ENCODE measurements around the gene PARD3.

Gene PARD3

GRCh38 chr10:34792881-34793280 lies 22.2 kb downstream of the PARD3 start:
- no peak for DNase-seq (ENCODE audit: low read depth)
- no peak for TF ChIP-seq CTCF (IDR thresholded peaks at IDR 0.05; ENCODE audit: insufficient read depth, low read depth, low read length, missing control alignments)
- H3K4me3 ChIP-seq (ENCODE audit: low read depth, low read length), result no peak overlapping the region

- TF ChIP-seq CTCF (IDR thresholded peaks at IDR 0.05; ENCODE audit: insufficient read depth, low read depth, low read length, missing control alignments), result no peak
- no peak for DNase-seq (ENCODE audit: low read depth)
- H3K4me3 ChIP-seq (ENCODE audit: low read depth, low read length), result no peak overlapping the region
These were observed 23.1 kb downstream of the PARD3 start for GRCh38 chr10:34791947-34792346.

- DNase-seq (ENCODE audit: low read depth), result no peak
- no peak for TF ChIP-seq CTCF (IDR thresholded peaks at IDR 0.05; ENCODE audit: insufficient read depth, low read depth, low read length, missing control alignments)
- no peak overlapping the region for H3K4me3 ChIP-seq (ENCODE audit: low read depth, low read length)
These were observed 23.9 kb downstream of the PARD3 start for GRCh38 chr10:34791228-34791627.

- H3K4me3 ChIP-seq (ENCODE audit: low read depth, low read length), result no peak overlapping the region
- TF ChIP-seq CTCF (IDR thresholded peaks at IDR 0.05; ENCODE audit: insufficient read depth, low read depth, low read length, missing control alignments), result no peak
- no peak for DNase-seq (ENCODE audit: low read depth)
These were observed 25.1 kb downstream of the PARD3 start for GRCh38 chr10:34789966-34790506.

- no peak for DNase-seq (ENCODE audit: low read depth)
- H3K4me3 ChIP-seq (ENCODE audit: low read depth, low read length), result no peak overlapping the region
These were observed 28.6 kb downstream of the PARD3 start for GRCh38 chr10:34786464-34786863.

GRCh38 chr10:34781711-34782110 lies 33.4 kb downstream of the PARD3 start:
- no peak overlapping the region for H3K4me3 ChIP-seq (ENCODE audit: low read depth, low read length)
- no peak for DNase-seq (ENCODE audit: low read depth)
- no peak for TF ChIP-seq CTCF (IDR thresholded peaks at IDR 0.05; ENCODE audit: insufficient read depth, low read depth, low read length, missing control alignments)

More at GRCh38 chr10:34786464-34786863, 28.6 kb downstream of the PARD3 start:
- TF ChIP-seq CTCF (IDR thresholded peaks at IDR 0.05; ENCODE audit: insufficient read depth, low read depth, low read length, missing control alignments), result no peak

GRCh38 chr10:34780818-34781380 lies 34.2 kb downstream of the PARD3 start:
- no peak for TF ChIP-seq CTCF (IDR thresholded peaks at IDR 0.05; ENCODE audit: insufficient read depth, low read depth, low read length, missing control alignments)
- DNase-seq (ENCODE audit: low read depth), result peak; percentile 42
- H3K4me3 ChIP-seq (ENCODE audit: low read depth, low read length), result no peak overlapping the region; the same call in 1 of the 2 replicates
